ENCODE results near the gene DVL1.
A peak's percentile ranks its signal among the peaks of the same experiment; 100 is the strongest.

The DVL1 gene

GRCh38 chr1:1355416-1355815 lies 6.2 kb upstream of the DVL1 start:
- H3K27ac Mint-ChIP-seq, result no peak overlapping the region
- no peaks in the 10 kb centered on the region for H3K9me3 Mint-ChIP-seq
- no peak overlapping the region for H3K4me3 Mint-ChIP-seq
- peaks cover 24% of the 10 kb centered on the region for H3K27me3 Mint-ChIP-seq (ENCODE audit: low read depth)
- DNase-seq (ENCODE audit: low spot score), result no peak
- H3K36me3 Mint-ChIP-seq (ENCODE audit: low read depth), result no peaks in the 10 kb centered on the region
- H3K4me1 Mint-ChIP-seq (ENCODE audit: low read depth), result peaks cover 9% of the 10 kb centered on the region

- Mint-ChIP-seq H3K27ac (no peak overlapping the region), H3K4me3 (no peak overlapping the region), H3K36me3 (ENCODE audit: low read depth) (no peaks in the 10 kb centered on the region), H3K9me3 (no peaks in the 10 kb centered on the region), H3K4me1 (ENCODE audit: low read depth) (peaks cover 9% of the 10 kb centered on the region), H3K27me3 (ENCODE audit: low read depth) (peaks cover 24% of the 10 kb centered on the region)
- no peak for DNase-seq (ENCODE audit: low spot score)
These were observed 5.3 kb upstream of the DVL1 start for GRCh38 chr1:1354271-1355247.

GRCh38 chr1:1353389-1354151 lies 4.4 kb upstream of the DVL1 start:
- no peak overlapping the region for H3K4me3 Mint-ChIP-seq
- no peaks in the 10 kb centered on the region for H3K36me3 Mint-ChIP-seq (ENCODE audit: low read depth)
- no peak for DNase-seq (ENCODE audit: low spot score)
- H3K4me1 Mint-ChIP-seq (ENCODE audit: low read depth), result peaks cover 3% of the 10 kb centered on the region
- H3K9me3 Mint-ChIP-seq, result no peaks in the 10 kb centered on the region
- H3K27me3 Mint-ChIP-seq (ENCODE audit: low read depth), result peaks cover 21% of the 10 kb centered on the region
- no peak overlapping the region for H3K27ac Mint-ChIP-seq

- H3K4me3 Mint-ChIP-seq, result no peak overlapping the region
- no peak for DNase-seq (ENCODE audit: low spot score)
- H3K27me3 Mint-ChIP-seq (ENCODE audit: low read depth), result peaks cover 21% of the 10 kb centered on the region
- H3K36me3 Mint-ChIP-seq (ENCODE audit: low read depth), result no peaks in the 10 kb centered on the region
- H3K4me1 Mint-ChIP-seq (ENCODE audit: low read depth), result peaks cover 3% of the 10 kb centered on the region
- no peaks in the 10 kb centered on the region for H3K9me3 Mint-ChIP-seq
- no peak overlapping the region for H3K27ac Mint-ChIP-seq
These were observed 3.7 kb upstream of the DVL1 start for GRCh38 chr1:1352786-1353388.

- Mint-ChIP-seq H3K4me3 (peak overlapping the region; percentile 68), H3K9me3 (no peaks in the 10 kb centered on the region), H3K27ac (peak overlapping the region; percentile 52), H3K27me3 (ENCODE audit: low read depth) (peaks cover 18% of the 10 kb centered on the region), H3K4me1 (ENCODE audit: low read depth) (peaks cover 5% of the 10 kb centered on the region), H3K36me3 (ENCODE audit: low read depth) (no peaks in the 10 kb centered on the region)
- DNase-seq (ENCODE audit: low spot score), result no peak
These were observed 2.6 kb upstream of the DVL1 start for GRCh38 chr1:1351511-1352427.

GRCh38 chr1:1348420-1349255 lies 580 bp downstream of the DVL1 start:
- Mint-ChIP-seq H3K27ac (peak overlapping the region; percentile 49), H3K4me1 (ENCODE audit: low read depth) (peaks cover 5% of the 10 kb centered on the region), H3K27me3 (ENCODE audit: low read depth) (peaks cover 15% of the 10 kb centered on the region)

GRCh38 chr1:1347663-1348419 lies 1.4 kb downstream of the DVL1 start:
- H3K4me1 Mint-ChIP-seq (ENCODE audit: low read depth), result peaks cover 5% of the 10 kb centered on the region
- DNase-seq (ENCODE audit: low spot score), result no peak
- peak overlapping the region; percentile 47 for H3K27ac Mint-ChIP-seq

More at GRCh38 chr1:1348420-1349255, 580 bp downstream of the DVL1 start:
- Mint-ChIP-seq H3K36me3 (ENCODE audit: low read depth) (no peaks in the 10 kb centered on the region), H3K9me3 (no peaks in the 10 kb centered on the region), H3K4me3 (peak overlapping the region; percentile 72)
- no peak for DNase-seq (ENCODE audit: low spot score)

GRCh38 chr1:1347026-1347595 lies 2.1 kb downstream of the DVL1 start:
- Mint-ChIP-seq H3K4me1 (ENCODE audit: low read depth) (peaks cover 2% of the 10 kb centered on the region), H3K27me3 (ENCODE audit: low read depth) (peaks cover under 1% of the 10 kb centered on the region), H3K36me3 (ENCODE audit: low read depth) (no peaks in the 10 kb centered on the region), H3K9me3 (no peaks in the 10 kb centered on the region), H3K27ac (peak overlapping the region; percentile 68), H3K4me3 (peak overlapping the region; percentile 72)
- no peak for DNase-seq (ENCODE audit: low spot score)

More at GRCh38 chr1:1347663-1348419, 1.4 kb downstream of the DVL1 start:
- peak overlapping the region; percentile 72 for H3K4me3 Mint-ChIP-seq
- H3K9me3 Mint-ChIP-seq, result no peaks in the 10 kb centered on the region
- H3K27me3 Mint-ChIP-seq (ENCODE audit: low read depth), result peaks cover 8% of the 10 kb centered on the region
- no peaks in the 10 kb centered on the region for H3K36me3 Mint-ChIP-seq (ENCODE audit: low read depth)

GRCh38 chr1:1346501-1346890 lies 2.7 kb downstream of the DVL1 start:
- Mint-ChIP-seq H3K27me3 (ENCODE audit: low read depth) (no peaks in the 10 kb centered on the region), H3K4me1 (ENCODE audit: low read depth) (peaks cover 2% of the 10 kb centered on the region), H3K36me3 (ENCODE audit: low read depth) (peaks cover under 1% of the 10 kb centered on the region), H3K9me3 (no peaks in the 10 kb centered on the region), H3K27ac (no peak overlapping the region), H3K4me3 (no peak overlapping the region)
- DNase-seq (ENCODE audit: low spot score), result no peak

GRCh38 chr1:1345860-1346500 lies 3.2 kb downstream of the DVL1 start:
- no peak overlapping the region for H3K27ac Mint-ChIP-seq
- no peaks in the 10 kb centered on the region for H3K9me3 Mint-ChIP-seq
- H3K4me3 Mint-ChIP-seq, result no peak overlapping the region
- H3K36me3 Mint-ChIP-seq (ENCODE audit: low read depth), result peaks cover 6% of the 10 kb centered on the region
- no peak for DNase-seq (ENCODE audit: low spot score)
- peaks cover 4% of the 10 kb centered on the region for H3K4me1 Mint-ChIP-seq (ENCODE audit: low read depth)
- H3K27me3 Mint-ChIP-seq (ENCODE audit: low read depth), result no peaks in the 10 kb centered on the region

GRCh38 chr1:1345384-1345783 lies 3.8 kb downstream of the DVL1 start:
- Mint-ChIP-seq H3K9me3 (no peaks in the 10 kb centered on the region), H3K4me3 (no peak overlapping the region), H3K36me3 (ENCODE audit: low read depth) (peaks cover 11% of the 10 kb centered on the region), H3K27ac (no peak overlapping the region), H3K27me3 (ENCODE audit: low read depth) (no peaks in the 10 kb centered on the region), H3K4me1 (ENCODE audit: low read depth) (peaks cover 6% of the 10 kb centered on the region)
- no peak for DNase-seq (ENCODE audit: low spot score)

Measured in T-helper 2 cell treated with Interferon-gamma antibody and Interleukin-4, amounts not matched to agents 5 μg/mL and 100 μg/mL, for 36 hours (primary cell).